PC-3 (cell line): Measurements from ENCODE around the gene GATA1. TPM values are rescaled to one million over a fixed set of nuclear protein-coding genes. Genes with fewer than 3 reads are reported as not detected.

Source experiments
- ATAC-seq: fragments of 200-7000 bp; cut with Tn5 transposase; 2 replicates; pipeline ENCODE4 v1.9.1; 2020; ENCODE audit warnings: mild to moderate bottlenecking, moderate library complexity
- Bru-seq: library from RNA; stranded (reverse); fragments of 400-500 nt; gene quantifications from one replicate; lab custom pipeline; 2021; lab: Mats Ljungman, UMichigan
- BruChase-seq, 2 experiments: library from RNA; stranded (reverse); fragments of 400-500 nt; gene quantifications; one replicate each; lab custom pipeline; 2021; lab: Mats Ljungman, UMichigan
- BruUV-seq: library from RNA; stranded (reverse); fragments of 400-500 nt; replicated peaks from 2 replicates; lab custom pipeline; 2021; lab: Mats Ljungman, UMichigan
- CTCF ChIA-PET: fragments of 300-600 bp; sonication (Branson Sonifier 250); formaldehyde crosslinking; loops from one replicate; lab custom pipeline; 2022; ENCODE audit warnings: antibody characterized with exemption; lab: Charles Lee
- POLR2A ChIA-PET: fragments of 300-600 bp; sonication (Branson Sonifier 250); formaldehyde crosslinking; loops from one replicate; lab custom pipeline; 2022; ENCODE audit warnings: antibody characterized with exemption; ENCODE audit not compliant: unreplicated experiment; lab: Charles Lee
- DNase-seq: peaks from one replicate; pipeline ENCODE4 v3.0.0-alpha.2; 2015
- H2AFZ ChIP-seq: fragments of 300-600 bp; sonication (generic); 2 replicates; pipeline ENCODE4 v1.6.0; 2016; ENCODE audit warnings: antibody characterized with exemption, low read length
- H3F3A ChIP-seq: fragments of 300-600 bp; sonication (generic); one replicate; pipeline ENCODE4 v1.6.0; 2017; ENCODE audit warnings: antibody characterized with exemption, low read length, control low read depth, mild to moderate bottlenecking; ENCODE audit not compliant: unreplicated experiment
- H3K27ac ChIP-seq: fragments of 300-600 bp; sonication (generic); 2 replicates; pipeline ENCODE4 v1.5.1; 2016; ENCODE audit warnings: mild to moderate bottlenecking, low read length
- H3K27me3 ChIP-seq: fragments of 300-600 bp; sonication (generic); 2 replicates; pipeline ENCODE4 v1.6.1; 2016; ENCODE audit warnings: low read length, mixed read lengths
- H3K36me3 ChIP-seq: fragments of 300-600 bp; sonication (generic); 2 replicates; pipeline ENCODE4 v1.6.1; 2016; ENCODE audit warnings: low read depth, mixed run types, low read length, mixed read lengths
- H3K4me1 ChIP-seq: fragments of 300-600 bp; sonication (generic); 2 replicates; pipeline ENCODE4 v1.5.1; 2016; ENCODE audit warnings: low read length; ENCODE audit not compliant: insufficient read depth
- H3K4me2 ChIP-seq: fragments of 300-600 bp; sonication (generic); 2 replicates; pipeline ENCODE4 v1.6.0; 2016; ENCODE audit warnings: low read length
- H3K4me3 ChIP-seq: fragments of 300-600 bp; sonication (generic); 2 replicates; pipeline ENCODE4 v1.5.1; 2016; ENCODE audit warnings: mild to moderate bottlenecking, low read length, mixed read lengths
- H3K79me2 ChIP-seq: fragments of 300-600 bp; sonication (generic); 2 replicates; pipeline ENCODE4 v1.6.1; 2017; ENCODE audit warnings: low read length, mixed read lengths
- H3K9ac ChIP-seq: fragments of 300-600 bp; sonication (generic); 2 replicates; pipeline ENCODE4 v1.6.0; 2016; ENCODE audit warnings: mild to moderate bottlenecking, low read length
- H3K9me2 ChIP-seq: fragments of 300-600 bp; sonication (generic); replicated peaks from 2 replicates; pipeline ENCODE4 v1.6.1; 2016; ENCODE audit warnings: mixed run types, low read length, mixed read lengths
- H3K9me3 ChIP-seq: fragments of 300-600 bp; sonication (generic); 2 replicates; pipeline ENCODE4 v1.6.1; 2016; ENCODE audit warnings: low read length, mixed read lengths
- H4K20me1 ChIP-seq: fragments of 300-600 bp; sonication (generic); 2 replicates; pipeline ENCODE4 v1.6.1; 2016; ENCODE audit warnings: low read length, mixed read lengths
- CTCF ChIP-seq: fragments of 300-600 bp; sonication (generic); conservative IDR thresholded peaks from 2 replicates; pipeline ENCODE4 v1.5.1; 2017; ENCODE audit warnings: antibody characterized with exemption, low read depth, mild to moderate bottlenecking, low read length
- EZH2 ChIP-seq: fragments of 300-600 bp; sonication (generic); IDR thresholded peaks from one replicate; pipeline ENCODE4 v1.6.1; 2017; ENCODE audit warnings: antibody characterized with exemption, mild to moderate bottlenecking, low read length; ENCODE audit not compliant: unreplicated experiment
- EZH2phosphoT487 ChIP-seq: fragments of 300-600 bp; sonication (generic); IDR thresholded peaks from 2 replicates; pipeline ENCODE4 v1.6.1; 2018; ENCODE audit warnings: mild to moderate bottlenecking, antibody characterized with exemption, low read length, borderline replicate concordance
- intact Hi-C: fragments of 100-400 bp; cut with micrococcal nuclease; formaldehyde crosslinking; loops from 2 replicates; pipeline ENCODE4 v1.9.0; 2023
- long read RNA-seq: library from polyadenylated mRNA; unstranded; transcript quantifications from one replicate; pipeline ENCODE4 v2.0.0, GENCODE V29; 2021; ENCODE audit not compliant: unreplicated experiment
- total RNA-seq: library from RNA; depleted of rRNA; stranded (reverse); fragments of >200 nt; gene quantifications from 2 replicates; pipeline ENCODE4 v1.2.3, GENCODE V29; 2014; rRNA removed

Gene GATA1
- not detected in 2 replicates for total RNA-seq
- Bru-seq, nascent RNA: percentile 12 among the genes with signal in this experiment
- percentile 8 among the genes with signal in this experiment for BruChase-seq, experiment 1, labeled RNA remaining after a 6-hour chase
- BruChase-seq, experiment 2, labeled RNA remaining after a 2-hour chase: percentile 11 among the genes with signal in this experiment
- long read RNA-seq: 0 reads

GRCh38 chrX:48786341-48786800 is at the start of gene GATA1:
Gene GATA1, plus strand, starts transcription at chrX:48786590. Its CDS starts 4,520 bp downstream, at chrX:48791110.
- TF ChIP-seq EZH2phosphoT487 (no peak), EZH2 (no peak), CTCF (no peak)
- Histone ChIP-seq H4K20me1 (no peaks in the 10 kb centered on the region), H3K9me3 (no peaks in the 10 kb centered on the region), H3K36me3 (no peaks in the 10 kb centered on the region), H3K27ac (no peak within 1 kb of the TSS), H3K4me1 (no peaks in the 10 kb centered on the region), H3K4me2 (no peak within 1 kb of the TSS), H3F3A (no peaks in the 10 kb centered on the region), H2AFZ (no peak within 1 kb of the TSS), H3K9ac (no peak within 1 kb of the TSS), H3K27me3 (no peaks in the 10 kb centered on the region), H3K79me2 (no peaks in the 10 kb centered on the region), H3K9me2 (no peaks in the 10 kb centered on the region), H3K4me3 (no peak within 1 kb of the TSS)
- DNase-seq (no peak), ATAC-seq (no peak)
- BruUV-seq: no TSS peak
- intact Hi-C loops: no loop called here
- POLR2A ChIA-PET: no interaction called here
- CTCF ChIA-PET: no interaction called here

GRCh38 chrX:48736878-48737212 is 49.5 kb upstream of the GATA1 start:
- no peak overlapping the region for H3K27ac ChIP-seq
- BruUV-seq: TSS peak; percentile 77
- peak overlapping the region; percentile 58 for H3K4me2 ChIP-seq
- ChIA-PET CTCF (no interaction called here), POLR2A (interaction anchor here (0.6 to 1.4 kb wide), 11 partner anchors 33 to 1628 kb away, joined by 3 to 10 read pairs (median 4); partner anchors contain the start of genes HDAC6, SLC35A2 and SUV39H1)
- no peaks in the 10 kb centered on the region for H3K36me3 ChIP-seq
- no peak overlapping the region; the same call in 1 of the 2 replicates for H3K9ac ChIP-seq
- no peaks in the 10 kb centered on the region for H3K27me3 ChIP-seq
- TF ChIP-seq EZH2: no peak
- TF ChIP-seq CTCF: no peak
- no peak for TF ChIP-seq EZH2phosphoT487
- H3K4me3 ChIP-seq: peak overlapping the region; percentile 85
- DNase-seq: no peak
- no peaks in the 10 kb centered on the region for H3K79me2 ChIP-seq
- H4K20me1 ChIP-seq: no peaks in the 10 kb centered on the region
- H2AFZ ChIP-seq: peak overlapping the region; percentile 59
- no peak for ATAC-seq
- no peaks in the 10 kb centered on the region for H3K9me2 ChIP-seq
- intact Hi-C loops: no loop called here
- H3F3A ChIP-seq: no peaks in the 10 kb centered on the region
- H3K4me1 ChIP-seq: peaks cover 7% of the 10 kb centered on the region
- H3K9me3 ChIP-seq: no peaks in the 10 kb centered on the region
